DMS 273 (cell line): ENCODE data around the gene GYS1.
"Not testable (repeated sequence)": the region's sequence is repeated elsewhere in the genome, so short reads cannot be mapped to it uniquely, and the experiment has no call there.

Experiments
- DNase-seq: peaks from one replicate; lab custom pipeline; 2025; ENCODE audit not compliant: unreplicated experiment; lab: John Stamatoyannopoulos, UW

Gene GYS1

GRCh38 chr19:48946463-48947257 lies 46.4 kb downstream of the GYS1 start:
- DNase-seq = no peak

GRCh38 chr19:48945817-48946216 lies 47.3 kb downstream of the GYS1 start:
- DNase-seq = no peak

- DNase-seq = no peak
Measured at GRCh38 chr19:48945415-48945814, 47.7 kb downstream of the GYS1 start.

- DNase-seq = no peak
Measured at GRCh38 chr19:48943081-48943480, 50.0 kb downstream of the GYS1 start.

- no peak for DNase-seq
Measured at GRCh38 chr19:48940902-48941301, 52.2 kb downstream of the GYS1 start.

- DNase-seq = no peak
Measured at GRCh38 chr19:48938256-48938655, 54.9 kb downstream of the GYS1 start.

- DNase-seq = no peak
Measured at GRCh38 chr19:48935864-48936263, 57.2 kb downstream of the GYS1 start.

- no peak for DNase-seq
Measured at GRCh38 chr19:48934837-48935236, 58.3 kb downstream of the GYS1 start.

GRCh38 chr19:48933382-48933932 lies 59.7 kb downstream of the GYS1 start, which contains the start of gene DHDH:
TSS of gene DHDH (plus strand) at chr19:48933699. CDS start at chr19:48933722, 23 bp downstream.
- peak; percentile 91 for DNase-seq

GRCh38 chr19:48928164-48929025 lies 64.7 kb downstream of the GYS1 start:
- no peak for DNase-seq

GRCh38 chr19:48927692-48928091 lies 65.4 kb downstream of the GYS1 start:
- DNase-seq = not testable (repeated sequence)

- DNase-seq = peak; percentile 60
Measured at GRCh38 chr19:48926909-48927308, 66.2 kb downstream of the GYS1 start.

GRCh38 chr19:48925890-48926289 lies 67.2 kb downstream of the GYS1 start:
- DNase-seq = not testable (repeated sequence)

GRCh38 chr19:48925240-48925843 lies 67.8 kb downstream of the GYS1 start:
- DNase-seq = no peak

GRCh38 chr19:48922548-48923490 lies 70.3 kb downstream of the GYS1 start:
- DNase-seq = no peak

GRCh38 chr19:48921721-48922500 lies 71.2 kb downstream of the GYS1 start:
- no peak for DNase-seq

GRCh38 chr19:48920949-48921348 lies 72.2 kb downstream of the GYS1 start:
- DNase-seq = no peak

GRCh38 chr19:48919271-48919670 lies 73.8 kb downstream of the GYS1 start:
- not testable (repeated sequence) for DNase-seq

GRCh38 chr19:48918801-48919247 lies 74.3 kb downstream of the GYS1 start:
- peak; percentile 69 for DNase-seq
